HCT116 (cell line): ENCODE measurements around the gene KIF1A. TPM values are rescaled to one million over a fixed set of nuclear protein-coding genes. Genes with fewer than 3 reads are reported as not detected.

Experiments used
- ATAC-seq: fragments of 200-7000 bp; cut with Tn5 transposase; 2 replicates; pipeline ENCODE4 v1.9.1; 2020; ENCODE audit warnings: mild to moderate bottlenecking, moderate library complexity
- BruUV-seq: library from RNA; stranded (reverse); fragments of 400-500 nt; replicated peaks from 2 replicates; lab custom pipeline; 2021; lab: Mats Ljungman, UMichigan
- CTCF ChIA-PET: fragments of 300-600 bp; sonication (Branson Sonifier 250); formaldehyde crosslinking; loops from one replicate; lab custom pipeline; 2021; ENCODE audit warnings: antibody characterized with exemption; lab: Charles Lee
- POLR2A ChIA-PET: fragments of 300-600, 350-600 bp; sonication (Branson Sonifier 250); formaldehyde crosslinking; loops from one replicate; lab custom pipeline; 2021; ENCODE audit warnings: antibody characterized with exemption; lab: Charles Lee
- RAD21 ChIA-PET, 2 experiments: fragments of 300-600 bp; sonication (Branson Sonifier 250); formaldehyde crosslinking; loops; one replicate each; lab custom pipeline; 2023; ENCODE audit warnings: low total read pairs in 2 of 2; ENCODE audit not compliant: uncharacterized antibody in 2 of 2, unreplicated experiment in 2 of 2, low non-redundant PET in 1 of 2; lab: Charles Lee
- DNase-seq: peaks from one replicate; pipeline ENCODE4 v3.0.0-alpha.2; 2010; ENCODE audit warnings: low read depth, low spot score
- H2AFZ ChIP-seq: fragments of 200-600 bp; shearing (Covaris generic), sonication (generic); 2 replicates; pipeline ENCODE4 v1.6.1; 2017; ENCODE audit warnings: low read depth, mixed run types, mixed read lengths, antibody characterized with exemption, low read length; ENCODE audit not compliant: poor library complexity, severe bottlenecking
- H3K27ac ChIP-seq: 2 replicates; pipeline ENCODE4 v1.5.1; 2012; ENCODE audit warnings: low read depth, low read length
- H3K27me3 ChIP-seq: fragments of 200-600 bp; sonication (generic); 2 replicates; pipeline ENCODE4 v1.6.1; 2016; ENCODE audit warnings: mixed run types, low read length, mixed read lengths; ENCODE audit not compliant: insufficient read depth
- H3K36me3 ChIP-seq, 2 experiments: fragments of 200-500 bp in 1 of 2; fragments of 200-600 bp in 1 of 2; sonication (Bioruptor generic) in 1 of 2; sonication (generic) in 1 of 2; 2 replicates each; pipeline versions ENCODE4 v1.5.1 to v1.6.1; 2014 to 2016; ENCODE audit warnings: low read length in 2 of 2, inconsistent platforms in 1 of 2, mixed read lengths in 1 of 2, mixed run types in 1 of 2; ENCODE audit not compliant: insufficient read depth in 2 of 2, control insufficient read depth in 1 of 2
- H3K4me1 ChIP-seq, 2 experiments: fragments of 200-600 bp in 1 of 2; sonication (generic) in 1 of 2; 2 replicates each; pipeline versions ENCODE4 v1.5.1 to v1.6.1; 2012 to 2017; ENCODE audit warnings: low read length in 2 of 2, inconsistent platforms in 1 of 2, mild to moderate bottlenecking in 1 of 2, mixed read lengths in 1 of 2, mixed run types in 1 of 2, moderate library complexity in 1 of 2; ENCODE audit not compliant: insufficient read depth in 2 of 2, control insufficient read depth in 1 of 2
- H3K4me2 ChIP-seq: fragments of 200-600 bp; sonication (generic); 2 replicates; pipeline ENCODE4 v1.6.1; 2017; ENCODE audit warnings: mixed run types, low read length, mixed read lengths
- H3K4me3 ChIP-seq, 2 experiments: fragments of 200-600 bp in 1 of 2; sonication (generic) in 1 of 2; replicated peaks in 1 of 2; 2 replicates each; pipeline ENCODE4 v1.5.1; 2011 to 2016; ENCODE audit warnings: low read length in 2 of 2, control low read depth in 1 of 2, low read depth in 1 of 2, mild to moderate bottlenecking in 1 of 2, mixed read lengths in 1 of 2, mixed run types in 1 of 2
- H3K79me2 ChIP-seq: fragments of 200-600 bp; sonication (generic); 2 replicates; pipeline ENCODE4 v1.6.1; 2017; ENCODE audit warnings: mild to moderate bottlenecking, mixed run types, low read length, moderate library complexity, mixed read lengths; ENCODE audit not compliant: insufficient read depth
- H3K9ac ChIP-seq: fragments of 200-600 bp; sonication (generic); 2 replicates; pipeline ENCODE4 v1.6.1; 2016; ENCODE audit warnings: low read length, mixed read lengths
- H3K9me2 ChIP-seq: fragments of 200-600 bp; sonication (generic), shearing (Covaris generic); 2 replicates; pipeline ENCODE4 v1.6.1; 2017; ENCODE audit warnings: mixed run types, mild to moderate bottlenecking, moderate library complexity; ENCODE audit not compliant: insufficient read depth
- H3K9me3 ChIP-seq, 2 experiments: fragments of 200-500 bp in 1 of 2; fragments of 200-600 bp in 1 of 2; sonication (Bioruptor generic) in 1 of 2; sonication (generic) in 1 of 2; 2 replicates each; pipeline ENCODE4 v1.6.1; 2014 to 2017; ENCODE audit warnings: low read length in 2 of 2, mixed read lengths in 2 of 2, inconsistent platforms in 1 of 2, low read depth in 1 of 2, mild to moderate bottlenecking in 1 of 2, mixed run types in 1 of 2, moderate library complexity in 1 of 2; ENCODE audit not compliant: control insufficient read depth in 1 of 2, insufficient read depth in 1 of 2
- H4K20me1 ChIP-seq: fragments of 200-600 bp; sonication (generic), shearing (Covaris generic); 2 replicates; pipeline ENCODE4 v1.6.1; 2017; ENCODE audit warnings: mixed run types, mild to moderate bottlenecking, moderate library complexity; ENCODE audit not compliant: insufficient read depth
- CBX3 ChIP-seq: IDR thresholded peaks from 2 replicates; pipeline ENCODE4 v1.6.1; 2012; ENCODE audit warnings: low read depth
- CTCF ChIP-seq, 3 experiments: fragments of 200-600 bp in 1 of 3; sonication (generic) in 1 of 3; IDR thresholded peaks in 2 of 3; conservative IDR thresholded peaks in 1 of 3; 2 replicates each; pipeline ENCODE4 v1.5.1; 2012 to 2017; ENCODE audit warnings: low read depth in 2 of 3, low read length in 2 of 3, antibody characterized with exemption in 1 of 3, borderline replicate concordance in 1 of 3, control low read depth in 1 of 3, mild to moderate bottlenecking in 1 of 3, mixed read lengths in 1 of 3, mixed run types in 1 of 3, moderate library complexity in 1 of 3; ENCODE audit not compliant: insufficient read depth in 1 of 3
- EGR1 ChIP-seq: IDR thresholded peaks from 2 replicates; pipeline ENCODE4 v1.6.1; 2012; ENCODE audit warnings: low read depth
- ELF1 ChIP-seq: IDR thresholded peaks from 2 replicates; pipeline ENCODE4 v1.6.1; 2012; ENCODE audit warnings: low read depth, borderline replicate concordance
- EZH2 ChIP-seq: fragments of 200-600 bp; sonication (generic); IDR thresholded peaks from 2 replicates; pipeline ENCODE4 v1.6.1; 2017; ENCODE audit warnings: antibody characterized with exemption, mixed run types
- EZH2phosphoT487 ChIP-seq: fragments of 200-600 bp; IDR thresholded peaks from 2 replicates; pipeline ENCODE4 v1.6.1; 2018; ENCODE audit warnings: antibody characterized with exemption, borderline replicate concordance
- MAX ChIP-seq: IDR thresholded peaks from 2 replicates; pipeline ENCODE4 v1.6.1; 2012
- POLR2A ChIP-seq: IDR thresholded peaks from 2 replicates; pipeline ENCODE4 v1.7.0; 2011; ENCODE audit warnings: borderline replicate concordance; ENCODE audit not compliant: insufficient read depth, insufficient read length; ENCODE audit errors: extremely low read depth
- POLR2AphosphoS5 ChIP-seq: IDR thresholded peaks from 2 replicates; pipeline ENCODE4 v1.6.1; 2011; ENCODE audit warnings: mild to moderate bottlenecking, low read depth, low read length, moderate library complexity
- RAD21 ChIP-seq: IDR thresholded peaks from 2 replicates; pipeline ENCODE4 v1.6.1; 2012; ENCODE audit warnings: low read depth, mild to moderate bottlenecking
- REST ChIP-seq: IDR thresholded peaks from 2 replicates; pipeline ENCODE4 v1.6.1; 2012; ENCODE audit warnings: low read depth
- SP1 ChIP-seq: IDR thresholded peaks from 2 replicates; pipeline ENCODE4 v1.6.1; 2012; ENCODE audit warnings: low read depth
- SRF ChIP-seq: IDR thresholded peaks from 2 replicates; pipeline ENCODE4 v1.6.1; 2012; ENCODE audit warnings: low read depth
- TCF7L2 ChIP-seq: IDR thresholded peaks from 2 replicates; pipeline ENCODE4 v1.7.0; 2011; ENCODE audit warnings: borderline replicate concordance, inconsistent platforms; ENCODE audit not compliant: insufficient read depth, insufficient read length; ENCODE audit errors: extremely low read depth
- ZFX ChIP-seq: fragments of 450-650 bp; IDR thresholded peaks from 2 replicates; pipeline ENCODE4 v1.6.1; 2017
- ZNF274 ChIP-seq: fragments of 200-500 bp; sonication (Bioruptor generic); IDR thresholded peaks from 2 replicates; pipeline ENCODE4 v1.6.1; 2014; ENCODE audit warnings: mild to moderate bottlenecking, low read depth, low read length, inconsistent platforms
- intact Hi-C: fragments of 100-400 bp; cut with micrococcal nuclease; formaldehyde crosslinking; loops from 2 replicates; pipeline ENCODE4 v1.10.0; 2022
- total RNA-seq: library from RNA; stranded (reverse); gene quantifications from one replicate; pipeline ENCODE4 v1.2.1, GENCODE V29; 2021; ENCODE audit not compliant: unreplicated experiment

The KIF1A gene
- total RNA-seq, 1 experiment from 2014 or later: 0.27 TPM

DNA sequence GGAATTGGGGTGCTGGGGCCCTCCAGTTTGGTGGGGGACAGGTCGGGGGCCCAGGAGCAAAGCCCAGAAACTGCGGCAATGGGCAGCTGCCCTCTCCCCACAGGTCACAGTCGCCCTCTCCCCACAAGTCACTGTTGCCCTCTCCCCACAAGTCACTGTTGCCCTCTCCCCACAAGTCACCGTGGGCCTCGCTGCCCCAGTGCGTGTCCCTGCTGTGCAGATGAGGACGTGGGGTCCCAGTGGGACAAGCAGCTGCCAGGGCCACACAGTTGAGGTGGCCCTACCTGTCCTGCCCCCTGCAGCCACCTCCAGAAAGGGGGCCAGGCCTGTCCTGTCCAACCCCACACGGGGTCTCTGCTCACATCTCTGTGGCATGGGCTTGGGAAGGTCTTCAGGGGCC is 35.7 kb upstream of the KIF1A start:
- TF ChIP-seq CBX3: no peak
- RAD21 ChIA-PET: no interaction called here

DNA sequence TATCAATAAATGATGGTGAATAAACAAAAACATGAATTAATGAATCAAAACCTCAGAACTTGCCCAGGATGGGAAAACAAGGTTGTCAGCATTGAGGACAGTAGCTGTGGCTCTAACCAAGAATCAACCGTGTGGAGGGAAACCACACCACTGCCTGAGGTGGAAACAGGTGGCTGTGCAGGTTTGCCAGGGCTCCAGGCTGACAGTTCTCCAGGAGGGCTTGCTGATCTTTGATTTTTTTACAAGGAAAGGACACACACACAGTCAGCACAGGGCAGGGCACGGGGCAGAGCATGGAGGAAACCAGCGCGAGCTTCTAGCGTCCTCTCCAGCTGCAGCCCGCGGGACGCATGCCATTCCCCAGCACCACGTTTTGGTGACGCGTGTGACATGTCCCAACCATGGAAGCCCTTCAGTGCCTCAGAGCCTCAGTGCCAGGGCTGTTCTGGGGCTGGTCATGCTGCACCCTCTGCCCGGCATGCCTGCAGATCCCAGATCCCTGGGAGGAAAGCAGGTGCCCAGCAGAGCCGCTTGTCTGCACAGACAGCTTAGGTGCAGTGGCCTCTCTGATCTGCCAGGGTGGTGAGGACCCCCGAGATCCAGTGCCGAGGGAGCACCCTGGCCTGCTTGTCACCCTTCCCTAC is 32.8 kb upstream of the KIF1A start:
- ChIA-PET CTCF (no interaction called here), POLR2A (no interaction called here), RAD21 (no interaction called here)
- Histone ChIP-seq H3K9me2 (no peaks in the 10 kb centered on the region), H3K9me3 (no peaks in the 10 kb centered on the region; a peak in 2 of 4 replicates), H4K20me1 (no peaks in the 10 kb centered on the region), H3K4me2 (no peak overlapping the region), H3K4me3 (no peak overlapping the region), H3K27ac (no peak overlapping the region), H3K9ac (no peak overlapping the region), H3K36me3 (no peaks in the 10 kb centered on the region), H3K27me3 (no peaks in the 10 kb centered on the region), H3K79me2 (no peaks in the 10 kb centered on the region), H3K4me1 (no peaks in the 10 kb centered on the region), H2AFZ (no peak overlapping the region)
- BruUV-seq: no TSS peak
- DNase-seq: no peak
- intact Hi-C loops: loop anchor here (5.0 to 10.0 kb wide), 2 partner anchors 222 to 1025 kb away; no protein-coding TSS in a partner anchor
- no peak for ATAC-seq
- TF ChIP-seq TCF7L2 (no peak), CTCF (IDR thresholded peaks at IDR 0.05 in 2 of 3, conservative IDR thresholded peaks at IDR 0.05 in 1 of 3; ENCODE audit: borderline replicate concordance in 1 of 3, insufficient read depth in 1 of 3, low read depth in 2 of 3, low read length in 2 of 3) (no peak), RAD21 (no peak), ZFX (no peak), REST (no peak), SP1 (no peak), EZH2phosphoT487 (no peak), MAX (no peak), POLR2AphosphoS5 (no peak), POLR2A (no peak), EZH2 (no peak), SRF (no peak), ZNF274 (no peak), EGR1 (no peak), ELF1 (no peak)

More for the DNA sequence above, 35.7 kb upstream of the KIF1A start:
- Histone ChIP-seq H3K4me1 (no peaks in the 10 kb centered on the region), H4K20me1 (no peaks in the 10 kb centered on the region), H3K9ac (no peak overlapping the region), H3K27me3 (no peaks in the 10 kb centered on the region), H3K36me3 (no peaks in the 10 kb centered on the region), H3K9me2 (no peaks in the 10 kb centered on the region), H3K9me3 (no peaks in the 10 kb centered on the region; a peak in 2 of 4 replicates), H3K4me3 (no peak overlapping the region), H3K4me2 (no peak overlapping the region), H2AFZ (no peak overlapping the region), H3K79me2 (no peaks in the 10 kb centered on the region), H3K27ac (no peak overlapping the region)
- intact Hi-C loops: loop anchor here (10.0 kb wide), 1 partner anchor 219 kb away; no protein-coding TSS in a partner anchor
- POLR2A ChIA-PET: no interaction called here
- CTCF ChIA-PET: no interaction called here
- no peak for DNase-seq
- BruUV-seq: no TSS peak
- no peak for ATAC-seq
